AG20443 (cell line): ENCODE results near the gene DLG3.
A peak's percentile ranks its signal among the peaks of the same experiment; 100 is the strongest.
"Not testable (repeated sequence)": the region's sequence is repeated elsewhere in the genome, so short reads cannot be mapped to it uniquely, and the experiment has no call there.

Experiments
- DNase-seq: peaks from one replicate; pipeline ENCODE4 v3.0.0; 2012; ENCODE audit warnings: low spot score, mixed read lengths

Gene DLG3

DNA sequence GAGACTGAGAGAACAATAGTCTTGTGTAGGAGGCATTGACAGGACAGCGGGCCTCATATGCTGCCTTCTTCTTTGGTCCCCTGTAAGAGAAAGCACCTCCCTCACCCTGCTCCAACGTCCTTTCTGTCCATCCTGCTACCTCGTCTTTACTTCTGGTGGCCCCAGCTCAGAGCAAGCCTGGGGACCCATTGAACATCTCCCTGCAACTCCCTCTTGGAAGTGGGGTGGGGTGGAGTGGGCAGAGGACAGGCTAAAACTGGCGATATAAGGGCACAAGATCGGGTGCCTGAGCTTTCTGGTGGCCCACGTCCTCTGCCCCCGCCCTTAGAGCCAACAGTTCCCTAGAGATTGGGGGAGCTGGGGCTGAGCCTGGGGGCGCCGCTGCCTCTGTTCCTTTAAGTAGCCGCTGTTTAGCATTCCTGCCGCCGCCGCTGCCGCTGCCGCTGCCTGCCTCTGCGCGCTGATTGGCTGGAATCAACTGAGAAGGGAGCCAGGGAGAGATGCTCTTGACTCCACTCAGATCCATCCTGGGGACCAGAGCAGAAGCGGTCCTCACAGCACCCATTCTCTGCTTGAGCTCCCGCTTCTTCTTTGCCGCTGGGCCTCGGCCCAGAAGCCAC is at the start of gene DLG3:
Gene DLG3, plus strand, starts transcription at position 510 of the 620 bp plus-strand sequence. CDS start 367 bp downstream, outside the sequence.
- peak; percentile 64 for DNase-seq

DNA sequence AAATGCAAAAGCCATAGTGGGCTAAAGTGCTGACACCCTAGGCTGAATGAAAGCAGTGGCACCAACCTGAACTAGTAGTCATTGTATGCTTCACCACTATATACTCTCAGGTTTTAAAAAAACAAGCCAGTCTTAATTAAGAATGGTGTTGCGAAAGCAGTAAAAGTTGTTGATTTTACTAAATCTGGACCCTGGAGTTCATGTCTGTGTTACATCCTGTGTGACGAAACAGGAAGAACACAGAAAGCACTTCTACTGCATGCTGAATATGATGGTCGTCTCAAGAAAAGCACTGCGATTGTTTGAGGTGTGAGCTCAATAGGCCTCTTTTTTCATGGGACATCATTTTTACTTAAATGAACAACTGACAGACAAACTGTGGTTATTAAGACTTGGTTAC is 45.7 kb upstream of the DLG3 start:
- no peak for DNase-seq

DNA sequence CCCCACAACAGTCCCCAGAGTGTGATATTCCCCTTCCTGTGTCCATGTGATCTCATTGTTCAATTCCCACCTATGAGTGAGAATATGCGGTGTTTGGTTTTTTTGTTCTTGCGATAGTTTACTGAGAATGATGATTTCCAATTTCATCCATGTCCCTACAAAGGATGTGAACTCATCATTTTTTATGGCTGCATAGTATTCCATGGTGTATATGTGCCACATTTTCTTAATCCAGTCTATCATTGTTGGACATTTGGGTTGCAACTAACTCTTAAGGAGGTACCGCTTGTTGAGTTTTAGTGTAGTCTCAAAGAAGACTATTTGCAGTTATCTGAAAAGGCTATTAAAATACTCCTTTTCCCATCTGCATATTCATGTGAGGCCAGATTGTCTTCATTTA is 44.5 kb upstream of the DLG3 start:
- not testable (repeated sequence) for DNase-seq

DNA sequence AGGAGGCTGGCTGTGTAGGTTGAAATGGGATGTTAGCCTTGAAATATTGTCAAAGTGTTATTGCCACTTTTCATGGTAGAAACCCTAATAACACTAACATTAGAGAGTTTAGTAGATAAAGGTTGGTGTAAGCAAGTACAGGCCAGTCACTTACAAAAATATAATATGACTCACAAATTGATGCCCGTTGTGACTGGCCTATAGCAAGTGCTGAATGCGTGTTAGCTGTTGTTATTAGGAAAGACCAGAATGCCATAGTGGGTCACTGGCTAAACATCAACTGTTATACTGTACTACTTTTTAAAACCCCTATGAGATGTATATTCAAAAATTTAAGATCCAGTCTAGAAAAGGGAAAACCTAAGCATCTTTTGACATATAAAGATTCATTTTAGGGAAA is 41.9 kb upstream of the DLG3 start:
- DNase-seq: no peak

DNA sequence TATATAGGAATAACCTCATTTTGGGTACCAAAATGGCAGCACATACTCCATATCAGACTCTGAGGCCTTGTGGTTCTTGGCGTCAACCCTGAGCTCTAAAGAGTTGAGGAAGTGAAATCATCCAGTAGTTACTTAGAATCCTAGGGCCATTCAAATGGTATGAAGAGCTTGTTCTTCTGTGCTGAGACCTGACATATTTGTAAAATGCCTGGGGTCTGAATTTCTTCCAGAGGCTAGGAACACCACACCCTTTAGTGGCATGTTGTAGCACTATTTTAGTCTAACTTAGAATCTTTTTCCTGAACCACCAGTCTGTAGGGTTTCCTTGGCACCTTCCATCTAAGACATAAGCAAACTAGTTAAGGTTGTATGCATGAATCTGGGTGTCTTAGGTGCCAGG is 39.6 kb upstream of the DLG3 start:
- DNase-seq: no peak

DNA sequence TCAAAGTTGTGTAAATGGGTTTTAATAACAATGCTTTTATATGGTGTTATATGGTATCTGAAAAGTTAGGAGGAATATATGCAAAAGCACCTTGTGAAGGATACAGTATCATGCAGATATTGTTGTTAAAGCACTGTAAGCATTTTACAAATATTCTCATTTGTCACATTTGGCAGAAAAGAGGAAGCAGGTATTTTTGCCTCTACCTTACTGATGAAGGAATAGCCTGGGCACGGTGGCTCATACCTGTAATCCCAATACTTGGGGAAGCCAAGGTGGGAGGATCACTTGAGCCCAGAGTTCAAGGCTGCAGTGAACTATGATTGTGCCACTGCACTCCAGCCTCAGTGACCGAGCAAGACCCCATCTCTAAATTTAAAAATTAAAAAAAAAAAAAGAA is 33.7 kb upstream of the DLG3 start:
- DNase-seq: no peak

DNA sequence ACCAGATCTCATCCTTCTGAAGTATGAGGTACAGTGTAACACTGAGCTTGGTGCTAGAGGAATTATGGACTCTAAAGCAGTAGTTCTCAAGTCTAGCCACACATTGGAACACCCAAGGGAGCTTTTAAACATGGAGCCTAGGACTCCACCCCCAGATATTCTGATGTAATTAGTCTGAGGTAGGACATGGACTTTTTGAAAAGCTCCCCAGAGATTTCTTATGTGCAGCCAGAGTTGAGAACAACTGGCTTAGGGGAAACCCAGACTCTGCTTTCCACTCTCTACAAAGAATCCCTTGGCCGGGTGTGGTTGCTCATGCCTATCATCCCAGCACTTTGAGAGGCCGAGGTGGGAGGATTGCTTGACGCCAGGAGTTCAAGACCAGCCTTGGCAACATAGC is 33.2 kb upstream of the DLG3 start:
- no peak for DNase-seq

DNA sequence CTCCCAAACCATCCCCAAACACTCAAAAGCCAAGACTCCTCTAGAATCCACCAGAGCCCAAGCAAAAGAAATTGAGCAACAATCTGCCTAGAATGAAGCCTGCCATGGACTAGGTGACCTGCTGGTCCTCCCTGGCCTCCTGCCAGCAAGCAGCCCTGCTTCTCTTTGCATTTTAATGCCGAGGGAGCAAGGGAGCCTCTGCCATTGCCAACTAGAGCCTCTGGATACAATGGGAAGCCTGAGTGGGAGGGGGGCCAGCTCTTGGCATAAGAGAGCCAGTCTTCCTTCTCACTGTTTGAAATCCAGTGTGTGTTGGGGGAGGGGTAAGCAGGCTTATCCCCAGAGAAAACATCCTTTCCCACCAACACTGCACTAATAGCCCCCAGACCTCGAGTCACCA is 23.0 kb upstream of the DLG3 start:
- no peak for DNase-seq

DNA sequence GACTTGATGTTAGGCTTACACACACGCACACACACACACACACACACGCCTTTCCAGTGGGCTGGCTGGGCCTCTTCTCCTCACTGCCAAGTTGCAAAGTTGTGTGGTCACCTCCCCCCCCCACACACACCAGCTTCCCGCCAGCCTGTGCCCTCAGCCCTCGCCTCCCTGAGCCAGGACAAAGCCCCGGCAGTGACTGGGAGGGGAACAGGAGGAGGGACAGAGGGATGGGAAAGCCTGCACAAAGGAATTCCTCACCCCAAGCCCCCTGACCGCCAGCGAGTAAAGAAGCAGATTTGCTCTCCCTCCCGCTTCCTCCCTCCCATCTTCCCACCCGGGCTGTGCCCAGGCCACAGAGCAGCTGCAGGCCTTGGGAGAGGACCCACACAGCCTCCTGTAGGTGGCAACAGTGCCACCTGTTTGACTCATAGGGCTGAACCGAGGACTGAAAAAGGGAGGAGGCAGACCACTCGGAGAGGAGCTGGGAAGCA is 21.7 kb upstream of the DLG3 start, which contains the start of gene GDPD2:
Gene GDPD2, plus strand, starts transcription at position 464 of the 491 bp plus-strand sequence. CDS start 1,671 bp downstream, outside the sequence.
- DNase-seq: no peak

DNA sequence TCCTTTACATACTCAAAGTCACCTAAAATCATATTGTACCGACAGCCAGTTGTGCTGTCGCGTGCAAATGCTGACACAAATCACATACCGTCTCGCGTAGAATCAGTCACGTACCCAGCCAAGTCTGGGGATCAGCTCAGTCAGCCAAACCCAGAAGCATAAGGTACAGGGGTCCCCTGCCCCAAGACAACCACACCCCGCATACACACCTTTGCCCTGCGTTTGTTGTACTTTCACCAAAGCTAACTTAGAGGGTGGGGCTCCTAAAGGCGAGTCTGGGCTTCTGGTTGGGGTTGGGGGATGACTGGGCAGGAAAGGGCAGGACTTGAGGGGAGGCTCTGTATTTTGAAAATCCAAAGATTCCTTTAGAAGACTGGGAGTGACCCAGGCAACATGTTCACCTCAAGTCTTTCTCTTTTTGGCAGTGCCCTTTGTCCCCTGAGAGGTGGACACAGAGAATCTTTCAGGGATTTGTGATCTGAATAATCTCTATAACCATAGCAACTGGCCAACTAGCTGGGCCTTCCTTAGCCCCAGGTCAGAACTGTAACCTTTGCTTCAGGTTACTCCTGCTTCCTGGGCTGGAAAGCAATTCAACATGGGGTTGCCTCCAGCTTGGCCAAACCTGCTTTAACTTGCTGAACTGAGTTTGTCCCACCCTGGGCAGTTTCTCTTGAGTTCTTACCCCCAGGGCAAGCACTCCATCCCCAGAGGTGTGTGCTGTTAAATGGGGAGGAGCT is 20.5 kb upstream of the DLG3 start:
- DNase-seq: no peak

DNA sequence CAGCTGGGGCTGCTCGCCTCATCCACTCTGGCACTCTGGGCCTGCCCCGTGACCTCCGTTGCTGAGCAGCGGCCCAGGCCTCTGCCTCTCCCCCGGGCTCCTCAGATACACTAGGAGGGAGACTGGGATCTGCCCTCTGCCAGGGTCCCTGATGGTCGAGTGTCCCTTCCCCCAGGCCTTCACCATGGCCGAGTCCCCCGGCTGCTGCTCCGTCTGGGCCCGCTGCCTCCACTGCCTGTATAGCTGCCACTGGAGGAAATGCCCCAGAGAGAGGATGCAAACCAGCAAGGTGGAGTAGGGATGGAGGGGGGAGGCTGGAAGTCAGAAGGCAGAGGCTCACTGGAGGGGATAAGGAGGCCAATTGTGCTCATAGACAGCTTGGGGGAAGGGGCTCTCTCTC is 19.8 kb upstream of the DLG3 start:
- DNase-seq: no peak

DNA sequence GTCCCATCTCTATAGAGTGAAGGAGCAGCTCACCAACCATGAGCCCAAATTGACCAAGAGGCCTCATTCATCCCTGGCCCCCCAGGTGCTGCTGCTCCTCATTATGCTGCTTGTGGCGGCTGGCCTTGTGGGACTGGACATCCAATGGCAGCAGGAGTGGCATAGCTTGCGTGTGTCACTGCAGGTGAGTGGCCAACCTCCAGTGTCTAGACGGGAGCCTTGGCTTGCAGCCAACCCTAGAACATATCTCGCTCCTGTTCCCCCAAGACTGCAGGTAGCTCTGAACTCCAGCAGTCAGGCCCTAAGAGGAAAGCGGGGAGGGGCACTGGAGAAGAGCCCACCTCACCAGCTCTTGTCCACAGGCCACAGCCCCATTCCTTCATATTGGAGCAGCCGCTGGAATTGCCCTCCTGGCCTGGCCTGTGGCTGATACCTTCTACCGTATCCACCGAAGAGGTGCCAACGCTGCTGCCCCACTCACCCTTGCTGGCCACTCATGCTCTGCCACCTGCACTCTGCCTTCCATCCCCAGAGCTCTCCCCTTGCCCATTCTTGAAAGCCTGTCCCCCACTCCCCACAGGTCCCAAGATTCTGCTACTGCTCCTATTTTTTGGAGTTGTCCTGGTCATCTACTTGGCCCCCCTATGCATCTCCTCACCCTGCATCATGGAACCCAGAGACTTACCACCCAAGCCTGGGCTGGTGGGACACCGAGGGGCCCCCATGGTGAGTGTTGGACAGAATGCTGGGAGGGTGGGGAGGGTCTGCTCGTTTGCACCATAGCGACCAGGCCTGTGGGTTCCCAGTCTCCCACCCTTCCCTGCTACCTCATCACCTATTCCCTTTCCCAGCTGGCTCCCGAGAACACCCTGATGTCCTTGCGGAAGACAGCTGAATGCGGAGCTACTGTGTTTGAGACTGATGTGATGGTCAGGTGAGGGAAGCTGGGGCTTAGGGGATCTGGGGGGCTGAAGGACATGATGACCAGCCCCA is 18.1 kb upstream of the DLG3 start:
- no peak for DNase-seq

DNA sequence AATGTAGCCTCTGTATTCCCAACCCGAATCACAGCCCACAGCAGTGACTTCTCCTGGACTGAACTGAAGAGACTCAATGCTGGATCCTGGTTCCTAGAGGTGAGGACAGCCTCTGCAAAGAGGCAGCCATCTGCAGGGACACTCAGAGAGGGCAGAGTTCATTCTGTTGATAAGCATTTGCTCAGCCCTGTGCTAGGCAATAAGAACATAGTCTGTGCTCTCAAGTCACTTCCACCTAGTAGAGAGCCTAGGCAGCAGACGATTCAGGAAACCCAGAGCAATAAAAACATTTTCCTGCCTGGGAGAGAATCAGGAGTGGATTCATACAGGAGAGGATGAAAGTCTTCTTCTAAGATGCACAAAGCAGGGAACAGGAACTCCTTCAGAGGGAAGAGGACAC is 17.3 kb upstream of the DLG3 start:
- DNase-seq: no peak

DNA sequence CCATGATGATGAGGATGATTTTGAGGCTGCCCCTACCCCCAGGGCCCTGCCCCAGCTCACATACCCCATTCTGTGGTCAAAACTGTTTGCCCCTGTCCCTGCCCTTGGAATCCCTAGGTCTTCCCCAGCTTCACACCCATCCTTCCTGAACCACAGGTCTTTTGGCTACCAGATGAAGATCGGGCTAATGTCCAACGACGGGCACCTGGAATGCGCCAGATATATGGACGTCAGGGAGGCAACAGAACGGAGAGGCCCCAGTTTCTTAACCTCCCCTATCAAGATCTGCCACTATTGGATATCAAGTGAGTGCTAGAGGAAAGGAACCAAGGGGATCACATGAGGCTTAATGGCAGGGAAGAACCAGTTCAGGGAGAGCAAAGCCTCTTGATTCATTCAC is 14.9 kb upstream of the DLG3 start:
- no peak for DNase-seq

DNA sequence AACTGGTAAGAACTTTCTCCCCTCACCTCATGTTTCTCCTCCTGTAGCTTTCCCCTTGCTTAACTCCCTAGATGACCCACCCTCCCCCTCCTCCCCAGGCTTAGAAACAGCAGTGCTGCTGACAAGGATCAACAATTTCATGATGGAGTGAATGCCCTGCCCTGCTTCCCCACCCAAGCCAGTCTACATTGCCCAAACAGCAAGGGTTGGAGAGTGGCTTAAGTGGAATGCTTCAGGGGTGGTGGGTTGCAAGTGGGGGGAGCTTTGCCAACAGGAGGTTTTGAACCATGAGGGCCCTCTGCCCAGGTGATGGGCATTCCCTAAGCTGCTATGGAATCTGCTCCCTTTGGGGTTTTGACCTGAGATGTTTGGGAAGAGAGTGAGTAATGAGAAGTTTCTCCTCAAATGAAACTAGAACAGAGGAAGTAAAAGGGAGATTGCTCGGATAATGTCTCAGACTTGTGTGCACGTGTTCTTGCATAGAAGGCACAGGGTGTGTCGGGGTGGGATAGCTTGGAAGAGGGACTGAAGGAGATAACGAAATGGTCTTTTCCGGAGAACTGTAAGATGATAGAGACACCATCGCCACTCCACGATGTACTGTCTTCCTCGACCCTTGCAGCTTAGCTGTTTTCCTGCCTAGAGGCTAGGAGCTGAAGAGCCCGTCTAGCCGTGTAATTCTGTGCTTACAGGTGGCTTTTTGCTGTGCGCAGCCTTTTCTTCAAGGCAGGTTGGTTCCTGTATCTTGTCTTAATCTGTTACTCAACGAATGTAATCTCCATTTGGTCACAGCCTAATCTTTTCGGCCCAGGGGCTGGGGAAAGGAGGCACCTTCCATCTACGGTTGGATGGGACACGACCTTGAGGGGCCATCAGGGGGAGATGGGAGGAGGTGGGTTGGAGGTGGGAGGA is 11.4 kb upstream of the DLG3 start:
- no peak for DNase-seq

DNA sequence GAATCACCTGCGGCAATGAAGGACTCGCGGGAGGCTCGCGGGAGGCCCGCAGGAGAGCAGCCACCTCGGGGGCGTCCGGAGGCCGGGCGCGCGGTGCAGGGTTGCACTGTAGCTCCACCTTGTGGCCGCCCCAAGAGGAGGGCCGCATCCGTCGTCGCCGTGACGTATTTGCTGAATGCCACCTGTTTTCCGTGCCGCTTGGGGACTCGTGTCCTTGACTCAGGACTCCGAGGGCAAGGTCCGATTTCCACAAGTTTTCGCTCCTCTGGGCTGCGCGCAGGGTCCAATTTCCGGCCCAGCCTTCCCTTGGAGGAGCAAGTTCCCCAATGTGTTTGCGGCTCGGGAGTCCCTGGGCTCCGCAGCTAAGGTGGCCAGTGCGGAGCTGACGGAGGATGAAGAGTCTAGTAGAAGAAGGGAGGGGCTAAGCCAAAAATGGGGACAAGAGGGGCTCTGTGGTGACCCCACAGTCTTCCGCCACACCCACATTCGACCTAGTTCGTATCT is 10.7 kb upstream of the DLG3 start:
- DNase-seq: peak; percentile 81

DNA sequence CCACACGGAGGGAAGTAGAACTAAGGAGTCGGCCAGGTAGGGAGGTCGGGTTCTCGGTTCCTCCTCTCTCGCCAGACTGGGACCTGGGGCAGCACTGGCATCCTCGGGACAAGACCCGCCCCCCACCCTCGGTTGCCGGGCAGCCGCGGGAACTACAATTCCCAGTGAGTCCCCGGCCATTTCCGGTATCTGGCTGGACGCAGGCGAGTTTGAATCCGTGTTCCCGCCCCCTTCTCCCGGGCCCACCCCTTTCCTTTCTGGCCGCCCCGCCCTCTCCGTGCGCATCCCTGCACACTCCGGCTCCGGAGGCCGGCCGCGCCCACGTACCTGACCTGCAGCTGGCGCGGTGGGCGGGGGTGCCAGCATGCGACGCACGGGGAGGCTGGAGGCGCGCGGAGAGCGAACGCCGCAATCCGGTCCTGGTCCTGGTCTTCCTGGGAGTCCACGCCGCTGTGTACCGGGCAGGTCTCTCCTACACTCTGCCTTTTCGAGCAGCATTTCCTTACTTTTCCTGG is 10.2 kb upstream of the DLG3 start:
- peak; percentile 92 for DNase-seq

DNA sequence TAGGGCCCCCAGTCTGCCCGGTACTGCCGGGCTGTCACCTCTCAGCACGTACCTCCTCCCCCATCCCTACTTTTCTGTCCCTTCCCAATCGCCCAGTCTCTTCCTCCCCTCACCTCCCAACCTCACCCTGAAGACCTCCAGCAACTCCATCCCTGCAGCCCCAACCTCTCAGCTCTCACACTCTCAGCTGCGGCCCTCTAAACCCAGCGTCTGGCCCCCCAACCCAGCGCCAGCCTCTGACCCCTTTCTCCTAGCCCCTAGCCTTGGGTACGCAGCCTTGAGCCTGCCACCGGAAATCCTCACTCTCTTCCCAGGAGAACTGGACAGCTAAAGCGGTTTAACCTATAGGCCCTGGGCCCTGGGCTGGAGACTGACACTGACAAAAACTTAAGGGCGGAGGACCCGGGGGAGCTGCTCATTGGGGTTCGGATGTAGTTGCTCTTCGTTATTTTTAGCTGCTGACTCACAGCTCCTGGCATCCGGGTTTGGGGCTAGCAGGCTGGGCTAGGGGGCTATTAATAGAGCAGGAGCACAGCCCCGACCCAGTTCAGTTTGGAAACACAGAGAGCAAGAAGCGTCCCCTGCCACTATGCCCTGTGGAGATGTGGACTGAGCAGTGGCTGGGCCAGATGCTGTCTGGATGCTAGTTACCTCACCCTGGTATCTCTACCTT is 9.6 kb upstream of the DLG3 start:
- peak; percentile 47 for DNase-seq

DNA sequence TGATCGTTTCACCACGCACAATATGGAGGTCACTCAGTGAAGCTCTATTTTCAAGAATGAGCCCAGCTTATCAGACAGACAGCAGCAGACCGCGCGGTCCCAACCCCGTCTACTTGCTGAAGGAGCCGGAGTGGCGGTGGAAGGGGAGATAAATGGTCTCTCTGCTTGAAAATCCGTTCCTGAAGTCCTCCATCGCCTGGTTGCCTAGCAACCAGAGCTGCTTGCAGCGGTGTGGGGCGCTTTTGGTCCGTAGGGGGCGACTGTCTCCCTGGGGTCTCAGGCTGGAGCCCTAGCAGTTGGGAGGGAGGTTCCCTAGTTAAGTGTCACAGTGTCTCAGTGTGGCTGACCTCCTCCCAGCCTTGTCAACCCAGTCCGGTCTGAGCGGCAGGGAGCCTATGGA is 8.3 kb upstream of the DLG3 start:
- DNase-seq: no peak

DNA sequence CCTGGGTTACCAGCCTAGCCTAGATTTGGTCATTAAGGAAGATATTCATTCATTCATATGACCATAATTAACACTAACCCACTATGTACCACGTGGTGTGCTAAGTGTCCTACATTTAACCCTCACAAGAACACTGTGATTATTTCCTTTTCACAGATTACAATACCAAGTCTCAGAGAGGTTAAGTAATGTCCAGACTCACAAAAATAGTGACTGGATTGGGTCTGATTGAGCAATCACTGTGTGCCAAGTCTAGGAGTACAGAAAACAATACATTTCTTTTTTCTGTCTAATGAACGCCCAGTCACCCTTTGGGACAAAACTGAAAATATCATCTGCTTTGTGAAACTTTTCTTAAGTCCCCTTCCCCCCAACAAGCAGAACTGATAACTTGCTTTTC is 7.6 kb upstream of the DLG3 start:
- DNase-seq: no peak
